Smooth muscle cell (in vitro differentiated cells): ENCODE data around the gene ACTL9. TPM values are rescaled to one million over a fixed set of nuclear protein-coding genes. Genes with fewer than 3 reads are reported as not detected.

ENCODE experiments used
- DNase-seq: peaks from one replicate; lab custom pipeline; 2025; ENCODE audit not compliant: unreplicated experiment; lab: John Stamatoyannopoulos, UW
- H2AFZ ChIP-seq: fragments of 200-600 bp; sonication (generic); 2 replicates; pipeline ENCODE4 v1.6.0; 2016; ENCODE audit warnings: antibody characterized with exemption, low read depth, mild to moderate bottlenecking
- H3F3A ChIP-seq: fragments of 200-600 bp; sonication (generic); 2 replicates; pipeline ENCODE4 v1.6.0; 2017; ENCODE audit warnings: antibody characterized with exemption, low read depth
- H3K27ac ChIP-seq: fragments of 200-600 bp; sonication (generic); 2 replicates; pipeline ENCODE4 v1.5.1; 2016; ENCODE audit warnings: low read depth, mild to moderate bottlenecking
- H3K27me3 ChIP-seq: fragments of 200-600 bp; sonication (generic); 2 replicates; pipeline ENCODE4 v1.6.1; 2016; ENCODE audit warnings: low read depth, mild to moderate bottlenecking
- H3K36me3 ChIP-seq: fragments of 200-600 bp; sonication (generic); 2 replicates; pipeline ENCODE4 v1.5.1; 2016; ENCODE audit warnings: low read depth
- H3K4me1 ChIP-seq: fragments of 200-600 bp; sonication (generic); 2 replicates; pipeline ENCODE4 v1.5.1; 2016; ENCODE audit warnings: low read depth
- H3K4me2 ChIP-seq: fragments of 200-600 bp; sonication (generic); 2 replicates; pipeline ENCODE4 v1.6.0; 2016; ENCODE audit warnings: mild to moderate bottlenecking
- H3K4me3 ChIP-seq: fragments of 200-600 bp; sonication (generic); 2 replicates; pipeline ENCODE4 v1.5.1; 2016; ENCODE audit warnings: mild to moderate bottlenecking
- H3K79me2 ChIP-seq: fragments of 200-600 bp; sonication (generic); 2 replicates; pipeline ENCODE4 v1.6.0; 2016; ENCODE audit warnings: low read depth, mild to moderate bottlenecking
- H3K9ac ChIP-seq: fragments of 200-600 bp; sonication (generic); 2 replicates; pipeline ENCODE4 v1.6.0; 2016; ENCODE audit warnings: low read depth
- H3K9me3 ChIP-seq: fragments of 200-600 bp; sonication (generic); replicated peaks from 2 replicates; pipeline ENCODE4 v1.5.1; 2016; ENCODE audit warnings: low read depth
- H4K20me1 ChIP-seq: fragments of 200-600 bp; sonication (generic); 2 replicates; pipeline ENCODE4 v1.6.0; 2016; ENCODE audit warnings: low read depth
- WGBS: methylation state at CpG from one replicate; pipeline ENCODE4 v1.1.7; 2016; ENCODE audit warnings: low lambda C conversion rate; 5-methylcytosine and 5-hydroxymethylcytosine counted together
- polyA plus RNA-seq: library from polyadenylated mRNA; unstranded; fragments of >200 nt; fragmentation: Nextera tagmentation; extraction: Ambion mirVana; gene quantifications from 2 replicates; pipeline ENCODE4 v1.2.1, GENCODE V29; 2016
- total RNA-seq: library from RNA; depleted of rRNA; stranded (reverse); fragments of >200 nt; gene quantifications from 2 replicates; pipeline ENCODE4 v1.2.3, GENCODE V29; 2014
- TF ChIP-seq, protein P1 (sequence below): fragments of 200-600 bp; sonication (generic); IDR thresholded peaks from 2 replicates; pipeline ENCODE4 v1.5.1; 2017; ENCODE audit warnings: borderline replicate concordance, mild to moderate bottlenecking, antibody characterized with exemption; ENCODE audit not compliant: insufficient read depth, poor library complexity, severe bottlenecking

The ACTL9 gene
- total and polyA plus RNA-seq, 2 experiments from 2014 or later, result not detected

DNA sequence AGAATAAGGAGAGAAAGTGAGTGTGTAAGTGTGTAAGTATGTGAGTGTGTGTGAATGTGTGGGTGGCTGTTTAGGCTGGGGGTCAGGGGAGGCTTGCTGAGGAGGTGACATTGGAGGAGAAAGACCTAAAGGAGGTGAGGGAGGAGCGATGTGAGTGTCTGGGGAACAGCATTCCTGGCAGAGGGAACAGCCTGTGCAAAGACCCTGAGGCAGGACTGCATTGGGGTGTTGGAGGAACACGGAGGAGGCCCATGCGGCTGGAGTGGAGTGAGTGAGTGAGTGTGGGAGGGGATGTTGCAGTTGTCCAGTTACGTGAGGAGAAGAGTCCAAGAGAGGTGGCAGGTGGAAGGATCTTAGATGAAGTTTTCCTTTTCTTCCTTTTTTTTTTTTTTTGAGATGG lies 36.3 kb downstream of the ACTL9 start:
- Histone ChIP-seq H4K20me1 (no peaks in the 10 kb centered on the region), H3K36me3 (no peaks in the 10 kb centered on the region), H3K79me2 (no peaks in the 10 kb centered on the region), H3K9me3 (no peaks in the 10 kb centered on the region), H2AFZ (no peak overlapping the region), H3K4me3 (no peak overlapping the region), H3K4me1 (no peaks in the 10 kb centered on the region), H3F3A (no peaks in the 10 kb centered on the region), H3K9ac (no peak overlapping the region), H3K4me2 (no peak overlapping the region), H3K27me3 (no peaks in the 10 kb centered on the region), H3K27ac (no peak overlapping the region)
- WGBS, result 72% methylated on average over 4 of the region's 4 CpGs
- DNase-seq, result no peak
- TF ChIP-seq, protein P1, sequence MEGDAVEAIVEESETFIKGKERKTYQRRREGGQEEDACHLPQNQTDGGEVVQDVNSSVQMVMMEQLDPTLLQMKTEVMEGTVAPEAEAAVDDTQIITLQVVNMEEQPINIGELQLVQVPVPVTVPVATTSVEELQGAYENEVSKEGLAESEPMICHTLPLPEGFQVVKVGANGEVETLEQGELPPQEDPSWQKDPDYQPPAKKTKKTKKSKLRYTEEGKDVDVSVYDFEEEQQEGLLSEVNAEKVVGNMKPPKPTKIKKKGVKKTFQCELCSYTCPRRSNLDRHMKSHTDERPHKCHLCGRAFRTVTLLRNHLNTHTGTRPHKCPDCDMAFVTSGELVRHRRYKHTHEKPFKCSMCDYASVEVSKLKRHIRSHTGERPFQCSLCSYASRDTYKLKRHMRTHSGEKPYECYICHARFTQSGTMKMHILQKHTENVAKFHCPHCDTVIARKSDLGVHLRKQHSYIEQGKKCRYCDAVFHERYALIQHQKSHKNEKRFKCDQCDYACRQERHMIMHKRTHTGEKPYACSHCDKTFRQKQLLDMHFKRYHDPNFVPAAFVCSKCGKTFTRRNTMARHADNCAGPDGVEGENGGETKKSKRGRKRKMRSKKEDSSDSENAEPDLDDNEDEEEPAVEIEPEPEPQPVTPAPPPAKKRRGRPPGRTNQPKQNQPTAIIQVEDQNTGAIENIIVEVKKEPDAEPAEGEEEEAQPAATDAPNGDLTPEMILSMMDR, result no peak

DNA sequence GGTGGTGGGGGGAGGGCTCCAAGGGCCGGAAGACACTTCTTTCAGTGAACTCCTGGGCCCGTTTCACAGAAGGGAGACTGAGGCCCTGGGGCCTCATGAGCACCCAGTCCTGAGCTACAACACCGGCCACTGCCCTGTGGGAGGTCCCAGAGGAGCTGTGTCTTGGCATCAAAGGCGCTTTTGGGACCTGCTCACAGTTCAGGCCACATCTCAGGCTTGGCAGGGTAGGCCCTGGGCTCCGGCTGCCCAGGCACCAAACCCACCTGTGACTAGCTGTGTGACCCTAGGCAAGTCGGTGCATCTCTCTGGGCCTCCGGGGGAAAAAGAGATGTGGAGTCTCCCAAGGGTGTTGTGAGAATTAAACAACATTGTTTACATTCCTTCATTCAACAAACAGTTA lies 38.7 kb downstream of the ACTL9 start:
- Histone ChIP-seq H3K9me3 (no peaks in the 10 kb centered on the region), H3K27me3 (no peaks in the 10 kb centered on the region), H3F3A (no peaks in the 10 kb centered on the region), H3K4me1 (no peaks in the 10 kb centered on the region), H3K4me3 (no peak overlapping the region), H4K20me1 (no peaks in the 10 kb centered on the region), H2AFZ (no peak overlapping the region), H3K27ac (no peak overlapping the region), H3K36me3 (no peaks in the 10 kb centered on the region), H3K9ac (no peak overlapping the region), H3K79me2 (no peaks in the 10 kb centered on the region), H3K4me2 (no peak overlapping the region)
- TF ChIP-seq, protein P1, result no peak
- no peak for DNase-seq
- 78% methylated on average over 7 of the region's 7 CpGs for WGBS

DNA sequence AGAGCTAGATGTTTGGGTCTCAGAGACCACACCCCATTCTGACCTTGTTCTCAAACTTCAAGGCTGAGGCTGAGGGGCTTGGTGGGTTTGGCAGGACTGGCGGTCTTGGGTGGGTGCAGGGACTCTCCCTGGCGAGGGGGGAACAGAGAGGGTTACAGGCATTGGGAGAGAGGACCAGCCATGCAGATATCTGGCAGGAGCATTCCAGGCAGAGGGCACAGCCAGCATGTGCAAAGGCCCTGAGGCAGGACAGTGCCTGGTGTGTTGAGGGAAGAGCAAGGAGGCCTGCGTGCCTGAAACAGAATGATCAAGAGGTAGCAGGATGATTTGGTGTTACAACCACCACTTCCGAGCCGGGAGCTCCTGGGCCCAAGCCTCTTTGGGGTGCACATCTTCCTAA lies 40.7 kb downstream of the ACTL9 start:
- TF ChIP-seq, protein P1, result no peak
- DNase-seq, result no peak
- no peaks in the 10 kb centered on the region for H3F3A ChIP-seq

DNA sequence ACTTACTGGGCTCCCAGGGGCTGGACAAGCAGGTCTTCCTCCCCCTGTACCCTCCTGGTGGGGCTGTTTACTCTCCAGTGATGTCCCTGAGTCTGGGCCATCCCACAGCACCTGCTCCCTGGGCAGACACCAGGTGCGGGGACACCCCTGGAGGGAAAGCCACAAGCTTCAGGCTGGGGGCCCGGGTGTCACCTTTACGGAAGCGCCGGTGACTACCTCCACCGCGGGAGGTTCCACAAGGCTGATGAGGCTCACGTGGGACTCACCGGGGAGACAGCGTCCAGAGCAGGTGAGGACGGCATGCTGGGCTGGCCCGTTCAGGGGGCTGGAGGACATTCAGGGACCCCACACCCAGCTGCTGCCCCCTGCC lies 43.3 kb downstream of the ACTL9 start:
- no peak overlapping the region for H3K4me2 ChIP-seq
- no peak overlapping the region for H3K4me3 ChIP-seq
- H3K9ac ChIP-seq, result no peak overlapping the region
- H3K36me3 ChIP-seq, result no peaks in the 10 kb centered on the region
- no peaks in the 10 kb centered on the region for H3K9me3 ChIP-seq
- no peak overlapping the region for H2AFZ ChIP-seq
- WGBS, result 90% methylated on average over 12 of the region's 12 CpGs
- no peaks in the 10 kb centered on the region for H3F3A ChIP-seq
- no peaks in the 10 kb centered on the region for H3K4me1 ChIP-seq
- no peaks in the 10 kb centered on the region for H3K79me2 ChIP-seq
- H3K27me3 ChIP-seq, result no peaks in the 10 kb centered on the region
- no peaks in the 10 kb centered on the region for H4K20me1 ChIP-seq
- TF ChIP-seq, protein P1, result no peak
- DNase-seq, result no peak
- no peak overlapping the region for H3K27ac ChIP-seq

More for the DNA sequence above, 40.7 kb downstream of the ACTL9 start:
- H3K36me3 ChIP-seq, result no peaks in the 10 kb centered on the region
- H2AFZ ChIP-seq, result no peak overlapping the region
- no peak overlapping the region for H3K27ac ChIP-seq
- 84% methylated on average over 5 of the region's 5 CpGs for WGBS
- no peaks in the 10 kb centered on the region for H3K4me1 ChIP-seq
- no peak overlapping the region for H3K4me3 ChIP-seq
- no peak overlapping the region for H3K4me2 ChIP-seq
- H3K79me2 ChIP-seq, result no peaks in the 10 kb centered on the region
- no peaks in the 10 kb centered on the region for H3K27me3 ChIP-seq
- no peaks in the 10 kb centered on the region for H4K20me1 ChIP-seq
- no peak overlapping the region for H3K9ac ChIP-seq
- H3K9me3 ChIP-seq, result no peaks in the 10 kb centered on the region
